ENCODE results near the gene RANBP3.
"Not testable (repeated sequence)": the region's sequence is repeated elsewhere in the genome, so short reads cannot be mapped to it uniquely, and the experiment has no call there.

The RANBP3 gene

DNA sequence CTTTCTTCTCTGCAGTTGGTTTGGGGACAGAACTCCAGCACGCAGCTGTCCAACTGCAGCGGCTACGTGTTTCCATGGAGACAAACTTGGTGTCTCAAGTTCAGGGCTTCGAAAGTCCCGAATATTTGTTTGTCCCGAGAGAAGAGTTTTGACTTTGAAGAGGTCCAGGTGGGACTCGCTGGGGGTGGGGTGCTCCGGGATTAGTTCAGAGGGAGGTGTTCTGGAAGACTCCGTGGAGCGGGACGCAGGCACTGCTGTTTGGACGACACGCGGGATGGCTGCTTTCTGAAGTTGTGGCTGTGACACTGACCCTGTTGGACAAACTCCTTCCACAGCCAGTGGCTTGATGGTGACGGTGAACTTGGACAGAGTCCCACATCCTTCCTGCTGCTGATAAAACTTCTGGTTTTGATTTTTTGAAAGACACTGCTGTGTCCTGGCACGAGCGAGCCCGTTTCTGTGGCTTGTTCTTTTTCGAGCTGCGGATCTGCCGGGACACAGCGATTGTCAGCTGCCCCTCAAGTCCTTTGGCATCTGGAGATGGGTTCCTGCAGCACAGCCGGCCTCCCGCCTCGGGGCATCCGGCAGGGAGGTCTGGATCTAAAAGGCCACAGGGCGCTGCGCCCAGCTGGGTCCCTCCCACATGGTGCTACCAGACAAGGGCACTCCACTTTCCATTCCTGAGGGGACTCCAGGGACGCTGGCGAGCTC lies 15.9 kb upstream of the RANBP3 start:
- Histone ChIP-seq H3K27me3 (ENCODE audit: low read depth, low read length) (no peaks in the 10 kb centered on the region), H3K36me3 (ENCODE audit: control insufficient read depth in 1 of 2, insufficient read depth in 2 of 2, low read length in 2 of 2) (peaks cover 0 to 38% of the 10 kb centered on the region in 2 donors), H3K4me3 (ENCODE audit: low read depth in 1 of 2, low read length in 2 of 2) (no peak overlapping the region), H3K4me1 (ENCODE audit: control insufficient read depth in 1 of 2, insufficient read depth in 2 of 2, low read length in 2 of 2) (peaks cover 0 to 26% of the 10 kb centered on the region in 2 donors), H3K9me3 (ENCODE audit: control insufficient read depth in 1 of 2, low read length in 2 of 2) (no peaks in the 10 kb centered on the region), H3K27ac (ENCODE audit: low read length) (no peak overlapping the region)

DNA sequence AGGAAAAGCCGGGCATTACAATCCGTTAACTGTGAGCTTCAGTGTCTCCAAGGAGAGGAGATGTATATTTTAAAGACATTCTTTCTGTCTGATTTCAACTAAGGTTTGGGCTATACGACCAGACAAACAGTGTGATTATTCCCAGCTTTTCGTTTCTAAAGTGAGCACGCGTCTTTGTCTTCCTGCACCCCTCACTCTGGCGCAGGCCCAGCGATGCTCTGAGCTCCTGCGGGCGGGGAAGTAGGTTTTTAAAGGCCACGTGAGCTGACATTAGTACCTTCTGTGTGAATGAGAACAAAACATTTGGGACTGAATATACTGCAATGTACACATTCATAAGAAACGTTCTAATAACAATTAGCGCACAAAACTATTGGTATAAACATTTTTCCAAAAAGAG lies 15.3 kb upstream of the RANBP3 start:
- no peaks in the 10 kb centered on the region for H3K9me3 ChIP-seq (ENCODE audit: control insufficient read depth in 1 of 2, low read length in 2 of 2)
- no peaks in the 10 kb centered on the region for H3K27me3 ChIP-seq (ENCODE audit: low read depth, low read length)
- H3K27ac ChIP-seq (ENCODE audit: low read length): no peak overlapping the region
- peaks cover 0 to 32% of the 10 kb centered on the region in 2 donors for H3K36me3 ChIP-seq (ENCODE audit: control insufficient read depth in 1 of 2, insufficient read depth in 2 of 2, low read length in 2 of 2)
- H3K4me3 ChIP-seq (ENCODE audit: low read depth in 1 of 2, low read length in 2 of 2): no peak overlapping the region
- peaks cover 0 to 26% of the 10 kb centered on the region in 2 donors for H3K4me1 ChIP-seq (ENCODE audit: control insufficient read depth in 1 of 2, insufficient read depth in 2 of 2, low read length in 2 of 2)

DNA sequence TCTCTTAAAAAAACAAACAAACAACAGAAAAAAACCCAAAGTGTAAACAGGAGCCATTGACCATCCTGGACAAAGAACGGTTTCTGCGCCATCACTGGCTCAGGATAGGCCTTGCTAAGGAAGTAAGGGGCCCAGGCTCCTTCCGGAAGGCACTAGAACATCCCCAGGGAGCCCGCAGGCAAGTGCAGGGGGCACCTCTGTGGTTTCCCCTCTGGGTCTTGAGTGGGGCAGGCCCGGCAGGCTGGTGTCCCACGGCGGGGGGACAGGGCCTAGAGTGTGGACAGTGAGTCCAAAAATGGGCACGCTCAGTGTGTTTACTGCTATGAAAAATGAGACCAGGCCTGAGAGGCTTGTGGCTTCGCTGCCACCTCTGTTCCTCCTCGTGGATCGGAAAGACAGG lies 14.8 kb upstream of the RANBP3 start:
- H3K27ac ChIP-seq (ENCODE audit: low read length): no peak overlapping the region
- no peak overlapping the region for H3K4me3 ChIP-seq (ENCODE audit: low read depth in 1 of 2, low read length in 2 of 2)
- no peaks in the 10 kb centered on the region for H3K9me3 ChIP-seq (ENCODE audit: control insufficient read depth in 1 of 2, low read length in 2 of 2)
- H3K36me3 ChIP-seq (ENCODE audit: control insufficient read depth in 1 of 2, insufficient read depth in 2 of 2, low read length in 2 of 2): peaks cover 0 to 32% of the 10 kb centered on the region in 2 donors
- no peaks in the 10 kb centered on the region for H3K27me3 ChIP-seq (ENCODE audit: low read depth, low read length)
- peaks cover 0 to 28% of the 10 kb centered on the region in 2 donors for H3K4me1 ChIP-seq (ENCODE audit: control insufficient read depth in 1 of 2, insufficient read depth in 2 of 2, low read length in 2 of 2)

DNA sequence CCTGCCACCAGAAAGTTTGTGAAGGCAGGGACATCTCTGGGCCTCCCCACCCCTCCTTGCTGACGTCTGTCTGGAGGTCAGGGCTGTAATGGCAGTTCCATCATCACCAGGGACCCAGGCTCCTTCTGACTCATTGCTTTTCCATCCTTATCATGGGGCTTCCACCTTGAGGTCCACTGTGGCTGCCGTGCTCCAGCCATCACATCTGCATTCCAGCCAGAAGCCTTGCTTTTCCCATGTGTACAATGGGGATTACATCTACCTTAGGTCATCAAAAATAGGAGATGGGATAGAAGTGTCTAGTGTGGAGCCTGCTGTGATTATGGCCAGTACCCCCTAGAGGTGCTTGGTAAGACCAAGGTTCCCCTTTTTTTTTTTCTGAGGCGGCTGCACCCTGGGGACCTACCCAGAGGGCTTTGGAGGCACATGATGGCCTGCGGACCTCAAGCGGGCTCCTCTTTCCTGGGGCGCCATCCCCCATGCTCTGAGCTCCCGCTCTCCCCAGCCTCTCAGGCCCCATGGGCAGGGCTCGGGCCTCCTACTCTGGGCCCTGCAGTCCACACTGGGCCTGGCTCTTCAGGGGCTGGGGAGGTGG lies 13.4 kb upstream of the RANBP3 start:
- H3K4me1 ChIP-seq (ENCODE audit: control insufficient read depth in 1 of 2, insufficient read depth in 2 of 2, low read length in 2 of 2): peaks cover 3 to 36% of the 10 kb centered on the region in 2 donors
- no peaks in the 10 kb centered on the region for H3K9me3 ChIP-seq (ENCODE audit: control insufficient read depth in 1 of 2, low read length in 2 of 2)
- peaks cover 0 to 18% of the 10 kb centered on the region in 2 donors for H3K36me3 ChIP-seq (ENCODE audit: control insufficient read depth in 1 of 2, insufficient read depth in 2 of 2, low read length in 2 of 2)
- H3K4me3 ChIP-seq (ENCODE audit: low read depth in 1 of 2, low read length in 2 of 2): no peak overlapping the region
- no peaks in the 10 kb centered on the region for H3K27me3 ChIP-seq (ENCODE audit: low read depth, low read length)
- H3K27ac ChIP-seq (ENCODE audit: low read length): no peak overlapping the region

DNA sequence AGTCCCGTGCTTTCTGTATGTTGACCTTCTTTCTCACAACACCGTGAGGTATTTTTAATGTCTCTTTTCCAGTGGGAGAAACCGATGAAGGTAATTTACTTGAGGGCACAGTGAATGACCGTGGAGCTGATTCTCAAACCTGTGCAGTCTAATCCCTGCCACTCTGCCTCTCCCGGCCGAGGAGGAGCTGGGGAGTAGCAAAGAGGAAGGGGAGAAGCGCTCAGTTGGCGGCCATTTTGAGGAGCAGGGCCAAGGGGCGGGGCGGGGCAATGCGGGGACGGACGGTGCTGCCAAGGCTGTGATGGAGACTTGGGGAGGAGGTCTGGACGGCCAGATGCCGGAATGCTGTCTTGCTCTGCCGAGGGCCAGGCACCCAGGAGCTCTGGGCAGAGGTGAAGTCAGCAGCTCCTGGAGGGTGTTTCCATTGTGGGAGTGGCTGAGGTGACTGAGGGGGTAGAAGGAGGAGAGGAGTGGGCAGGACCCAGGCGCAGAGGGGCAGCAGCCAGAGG lies 12.4 kb upstream of the RANBP3 start:
- Histone ChIP-seq H3K4me3 (ENCODE audit: low read depth in 1 of 2, low read length in 2 of 2) (no peak overlapping the region), H3K27me3 (ENCODE audit: low read depth, low read length) (no peaks in the 10 kb centered on the region), H3K9me3 (ENCODE audit: control insufficient read depth in 1 of 2, low read length in 2 of 2) (no peaks in the 10 kb centered on the region), H3K4me1 (ENCODE audit: control insufficient read depth in 1 of 2, insufficient read depth in 2 of 2, low read length in 2 of 2) (peaks cover 3 to 36% of the 10 kb centered on the region in 2 donors), H3K27ac (ENCODE audit: low read length) (no peak overlapping the region), H3K36me3 (ENCODE audit: control insufficient read depth in 1 of 2, insufficient read depth in 2 of 2, low read length in 2 of 2) (peaks cover 0 to 8% of the 10 kb centered on the region in 2 donors)

DNA sequence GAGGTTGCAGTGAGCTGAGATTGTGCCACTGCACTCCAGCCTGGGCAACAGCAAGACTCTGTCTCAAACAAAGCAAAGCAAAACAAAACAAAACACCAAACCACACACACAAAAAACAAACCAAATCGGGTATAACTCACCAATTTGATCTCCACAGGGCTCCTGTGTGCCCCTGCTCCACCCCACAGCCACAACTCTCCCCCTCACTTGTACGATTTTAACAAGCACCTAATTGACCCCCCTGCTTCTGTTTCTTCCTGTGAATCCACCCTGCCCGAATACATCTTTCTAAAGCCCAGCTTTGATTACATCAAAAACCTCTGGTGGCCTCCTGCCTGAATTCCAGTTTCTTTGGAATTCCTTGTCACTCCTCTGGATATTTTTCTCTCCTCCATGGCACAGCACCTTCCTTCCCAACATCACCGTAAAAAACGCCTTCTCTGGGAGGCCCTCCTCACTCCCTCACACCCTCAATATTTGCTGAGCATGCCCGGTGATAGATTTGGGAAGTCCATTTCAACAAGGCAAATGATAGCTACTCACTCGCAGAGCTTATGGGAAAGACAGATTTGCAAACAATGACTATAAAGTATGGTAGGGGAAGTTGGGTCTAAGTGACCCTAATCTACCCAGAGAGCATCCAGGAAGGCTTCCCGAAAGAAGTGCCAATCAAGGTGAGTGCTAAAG lies 11.6 kb upstream of the RANBP3 start:
- Histone ChIP-seq H3K36me3 (ENCODE audit: control insufficient read depth in 1 of 2, insufficient read depth in 2 of 2, low read length in 2 of 2) (no peaks in the 10 kb centered on the region), H3K4me3 (ENCODE audit: low read depth in 1 of 2, low read length in 2 of 2) (no peak overlapping the region), H3K4me1 (ENCODE audit: control insufficient read depth in 1 of 2, insufficient read depth in 2 of 2, low read length in 2 of 2) (peaks cover 3 to 33% of the 10 kb centered on the region in 2 donors), H3K9me3 (ENCODE audit: control insufficient read depth in 1 of 2, low read length in 2 of 2) (no peaks in the 10 kb centered on the region), H3K27ac (ENCODE audit: low read length) (no peak overlapping the region), H3K27me3 (ENCODE audit: low read depth, low read length) (no peaks in the 10 kb centered on the region)

DNA sequence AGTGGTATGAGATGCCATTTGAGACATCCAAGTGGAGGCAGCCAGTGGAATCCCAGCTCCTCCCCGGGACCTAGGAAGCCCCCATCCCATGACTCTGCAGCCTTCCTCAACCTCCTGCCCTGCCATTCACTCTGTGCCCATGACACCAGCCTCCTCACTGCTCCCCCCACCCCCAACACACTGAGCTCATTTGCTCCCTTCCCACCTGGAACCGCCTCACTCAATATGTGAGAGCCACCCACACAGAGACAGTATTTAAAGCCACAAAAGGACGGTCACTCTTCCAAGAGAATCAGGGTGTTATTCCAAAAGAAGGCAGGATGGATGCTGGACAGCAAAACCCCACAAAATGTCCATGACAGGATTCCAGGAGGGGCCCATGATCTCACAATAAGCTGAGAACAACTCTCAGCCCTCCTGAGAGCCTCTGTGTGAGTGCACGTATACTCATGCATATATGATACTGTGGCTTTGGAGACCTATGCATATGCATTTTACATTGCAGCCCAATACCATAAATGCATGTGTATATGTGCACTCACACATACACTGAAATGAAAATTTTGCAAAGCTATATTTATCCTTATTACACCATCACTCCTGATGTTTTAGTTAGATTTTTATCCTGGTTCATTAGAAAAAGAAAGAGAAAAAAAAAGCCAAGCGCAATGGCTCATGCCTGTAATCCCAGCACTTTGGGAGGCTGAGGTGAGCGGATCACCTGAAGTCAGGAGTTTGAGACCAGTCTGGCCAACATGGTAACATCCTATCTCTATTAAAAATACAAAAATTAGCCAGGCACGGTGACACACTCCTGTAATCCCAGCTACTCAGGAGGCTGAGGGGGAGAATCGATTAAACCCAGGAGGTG lies 10.8 kb upstream of the RANBP3 start:
- Histone ChIP-seq H3K4me1 (ENCODE audit: control insufficient read depth in 1 of 2, insufficient read depth in 2 of 2, low read length in 2 of 2) (peaks cover 3 to 25% of the 10 kb centered on the region in 2 donors), H3K36me3 (ENCODE audit: control insufficient read depth in 1 of 2, insufficient read depth in 2 of 2, low read length in 2 of 2) (no peaks in the 10 kb centered on the region), H3K27me3 (ENCODE audit: low read depth, low read length) (no peaks in the 10 kb centered on the region), H3K27ac (ENCODE audit: low read length) (no peak overlapping the region), H3K9me3 (ENCODE audit: control insufficient read depth in 1 of 2, low read length in 2 of 2) (no peaks in the 10 kb centered on the region), H3K4me3 (ENCODE audit: low read depth in 1 of 2, low read length in 2 of 2) (no peak overlapping the region)

DNA sequence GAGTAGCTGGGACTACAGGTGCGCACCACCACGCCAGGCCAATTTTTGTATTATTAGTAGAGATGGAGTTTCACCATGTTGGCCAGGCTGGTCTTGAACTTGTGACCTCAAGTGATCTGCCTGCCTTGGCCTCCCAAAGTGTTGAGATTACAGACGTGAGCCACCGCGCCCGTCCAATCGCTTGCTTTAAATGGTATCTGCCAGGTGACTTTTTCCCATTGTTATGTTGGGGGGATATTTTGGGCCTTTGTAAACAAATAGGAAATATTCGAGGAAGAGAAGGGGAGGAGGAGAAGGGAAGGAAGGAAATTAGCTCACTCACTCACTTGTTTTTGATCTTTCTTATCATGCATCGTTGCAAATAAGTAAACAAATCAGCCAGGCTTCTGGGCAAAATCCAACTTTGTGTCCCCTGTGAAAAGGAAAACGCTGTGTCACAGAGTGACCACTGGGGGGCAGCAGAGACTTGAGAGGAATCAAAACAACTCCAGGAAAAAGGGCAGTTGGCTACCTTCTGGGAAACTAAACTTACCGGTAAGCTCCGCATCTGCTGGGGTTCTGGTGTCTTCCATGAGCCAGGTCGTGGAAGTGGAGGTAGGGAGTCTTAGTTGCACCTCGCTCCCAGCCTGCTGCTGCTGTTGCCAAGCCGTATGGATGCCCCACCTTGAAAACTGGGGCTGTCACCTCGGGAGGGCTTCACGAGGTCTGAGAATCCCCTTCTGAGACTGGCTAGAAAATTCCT lies 9.3 kb upstream of the RANBP3 start:
- Histone ChIP-seq H3K27me3 (ENCODE audit: low read depth, low read length) (no peaks in the 10 kb centered on the region), H3K4me3 (ENCODE audit: low read depth in 1 of 2, low read length in 2 of 2) (peak overlapping the region; percentile 57 to 68), H3K9me3 (ENCODE audit: control insufficient read depth in 1 of 2, low read length in 2 of 2) (no peaks in the 10 kb centered on the region), H3K36me3 (ENCODE audit: control insufficient read depth in 1 of 2, insufficient read depth in 2 of 2, low read length in 2 of 2) (no peaks in the 10 kb centered on the region), H3K4me1 (ENCODE audit: control insufficient read depth in 1 of 2, insufficient read depth in 2 of 2, low read length in 2 of 2) (peaks cover 3 to 17% of the 10 kb centered on the region in 2 donors), H3K27ac (ENCODE audit: low read length) (no peak overlapping the region)

DNA sequence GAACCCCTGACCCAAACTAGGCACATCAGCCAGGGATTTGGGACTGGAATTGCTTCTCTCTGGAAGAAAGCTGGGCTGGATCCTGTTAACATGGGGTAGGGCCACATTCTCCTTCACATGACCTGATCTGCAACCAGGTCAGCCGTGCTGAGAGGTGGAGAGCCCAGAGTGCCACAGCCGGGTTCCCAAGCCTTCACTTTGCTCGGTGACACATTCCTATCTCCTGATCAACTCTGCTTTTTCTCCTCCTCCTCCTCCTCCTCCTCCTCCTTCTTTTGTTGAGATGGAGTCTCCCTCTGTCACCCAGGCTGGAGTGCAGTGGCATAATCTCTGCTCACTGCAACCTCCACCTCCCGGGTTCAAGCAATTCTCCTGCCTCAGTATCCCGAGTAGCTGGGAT lies 7.9 kb upstream of the RANBP3 start:
- not testable (repeated sequence) for H3K27ac ChIP-seq (ENCODE audit: low read length); H3K9me3 ChIP-seq (ENCODE audit: control insufficient read depth in 1 of 2, low read length in 2 of 2); H3K36me3 ChIP-seq (ENCODE audit: control insufficient read depth in 1 of 2, insufficient read depth in 2 of 2, low read length in 2 of 2); H3K4me3 ChIP-seq (ENCODE audit: low read depth in 1 of 2, low read length in 2 of 2); H3K27me3 ChIP-seq (ENCODE audit: low read depth, low read length)
- peaks cover 3 to 10% of the 10 kb centered on the region in 2 donors for H3K4me1 ChIP-seq (ENCODE audit: control insufficient read depth in 1 of 2, insufficient read depth in 2 of 2, low read length in 2 of 2)

DNA sequence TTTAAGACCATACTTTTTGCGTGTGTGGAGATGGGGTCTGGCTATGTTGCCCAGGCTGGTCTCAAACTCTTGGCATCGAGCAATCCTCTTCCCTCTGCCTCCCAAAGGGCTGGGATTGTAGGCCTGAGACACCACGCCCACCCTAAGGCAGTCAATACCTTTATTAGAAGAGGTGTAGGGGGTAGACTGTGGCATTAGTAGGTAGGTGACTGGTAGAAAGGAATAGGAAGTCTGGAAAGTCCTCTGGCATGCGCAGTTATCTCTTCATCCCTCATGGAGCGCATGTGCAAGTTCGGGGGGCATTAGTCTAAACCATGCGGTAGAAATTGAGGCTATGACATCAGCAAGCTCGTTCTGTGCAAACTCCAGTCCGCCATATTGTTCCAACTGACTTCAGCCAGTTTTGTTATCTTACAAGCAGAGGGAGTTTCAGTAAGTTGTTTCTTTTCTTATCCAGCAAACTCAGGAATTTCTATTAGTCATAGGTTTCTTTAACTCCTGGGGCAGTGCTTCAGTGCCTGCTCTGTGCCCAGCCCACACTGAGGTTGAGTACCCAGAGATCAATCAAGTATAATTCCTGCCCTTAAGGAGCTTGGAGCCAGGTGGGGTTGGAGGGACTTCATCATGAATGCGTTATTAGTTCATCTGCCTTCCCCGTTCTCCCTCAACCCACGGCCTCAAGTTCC lies 7.3 kb upstream of the RANBP3 start:
- Histone ChIP-seq H3K27ac (ENCODE audit: low read length) (no peak overlapping the region), H3K4me3 (ENCODE audit: low read depth in 1 of 2, low read length in 2 of 2) (no peak overlapping the region), H3K9me3 (ENCODE audit: control insufficient read depth in 1 of 2, low read length in 2 of 2) (no peaks in the 10 kb centered on the region), H3K36me3 (ENCODE audit: control insufficient read depth in 1 of 2, insufficient read depth in 2 of 2, low read length in 2 of 2) (no peaks in the 10 kb centered on the region), H3K4me1 (ENCODE audit: control insufficient read depth in 1 of 2, insufficient read depth in 2 of 2, low read length in 2 of 2) (peaks cover 3 to 10% of the 10 kb centered on the region in 2 donors), H3K27me3 (ENCODE audit: low read depth, low read length) (no peaks in the 10 kb centered on the region)

All from muscle layer of duodenum (tissue), 2 donors.